Subcutaneous adipose tissue (tissue), 4 donors: ENCODE measurements around the gene IL25. TPM values are rescaled to one million over a fixed set of nuclear protein-coding genes. Genes with fewer than 3 reads are reported as not detected.

ENCODE experiments used
- small RNA-seq: library from RNA; depleted of rRNA; stranded (forward); fragments of <200 nt; gene quantifications from one replicate; pipeline ENCODE3, GENCODE V24; 2016
- total RNA-seq, 4 donors: library from RNA; depleted of rRNA; stranded (reverse); fragments of >200 nt; gene quantifications; one replicate each; pipeline ENCODE4 v1.1.0, GENCODE V29; 2016
- TF ChIP-seq, protein P1 (sequence below): fragments of 450-650 bp; IDR thresholded peaks from one replicate; pipeline ENCODE4 v1.5.1; 2016; ENCODE audit warnings: low read depth, mild to moderate bottlenecking, control low read depth, antibody characterized with exemption, moderate library complexity

The IL25 gene
- total RNA-seq, 4 donors from 2014 or later = not detected

- TF ChIP-seq, protein P1, sequence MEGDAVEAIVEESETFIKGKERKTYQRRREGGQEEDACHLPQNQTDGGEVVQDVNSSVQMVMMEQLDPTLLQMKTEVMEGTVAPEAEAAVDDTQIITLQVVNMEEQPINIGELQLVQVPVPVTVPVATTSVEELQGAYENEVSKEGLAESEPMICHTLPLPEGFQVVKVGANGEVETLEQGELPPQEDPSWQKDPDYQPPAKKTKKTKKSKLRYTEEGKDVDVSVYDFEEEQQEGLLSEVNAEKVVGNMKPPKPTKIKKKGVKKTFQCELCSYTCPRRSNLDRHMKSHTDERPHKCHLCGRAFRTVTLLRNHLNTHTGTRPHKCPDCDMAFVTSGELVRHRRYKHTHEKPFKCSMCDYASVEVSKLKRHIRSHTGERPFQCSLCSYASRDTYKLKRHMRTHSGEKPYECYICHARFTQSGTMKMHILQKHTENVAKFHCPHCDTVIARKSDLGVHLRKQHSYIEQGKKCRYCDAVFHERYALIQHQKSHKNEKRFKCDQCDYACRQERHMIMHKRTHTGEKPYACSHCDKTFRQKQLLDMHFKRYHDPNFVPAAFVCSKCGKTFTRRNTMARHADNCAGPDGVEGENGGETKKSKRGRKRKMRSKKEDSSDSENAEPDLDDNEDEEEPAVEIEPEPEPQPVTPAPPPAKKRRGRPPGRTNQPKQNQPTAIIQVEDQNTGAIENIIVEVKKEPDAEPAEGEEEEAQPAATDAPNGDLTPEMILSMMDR = no peak
Observed at GRCh38 chr14:23416801-23417200, 44.2 kb downstream of the IL25 start.

GRCh38 chr14:23418021-23418420, 45.4 kb downstream of the IL25 start:
- TF ChIP-seq, protein P1 = no peak

GRCh38 chr14:23421594-23421993, 49.0 kb downstream of the IL25 start:
- TF ChIP-seq, protein P1 = no peak

DNA sequence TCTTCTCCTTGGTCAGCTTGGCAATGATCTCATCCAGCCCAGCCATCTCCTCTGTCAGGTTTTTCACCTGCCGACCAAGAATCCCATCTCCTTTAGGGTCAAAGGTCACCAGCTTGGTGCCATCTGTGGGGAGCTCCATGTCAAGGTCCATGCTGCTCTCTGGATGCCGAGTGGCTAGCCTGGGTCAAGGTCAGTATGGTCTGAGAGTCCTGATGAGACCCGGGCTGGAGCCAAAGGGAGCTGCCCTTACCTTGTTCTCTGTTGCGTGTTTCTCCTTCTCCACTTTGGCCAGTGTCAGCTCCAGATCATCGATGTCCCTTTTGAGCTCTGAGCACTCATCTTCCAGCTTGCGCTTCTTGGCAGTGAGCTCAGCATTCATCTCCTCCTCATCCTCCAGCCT, 51.0 kb downstream of the IL25 start:
- TF ChIP-seq, protein P1 = no peak

- TF ChIP-seq, protein P1 = no peak
Observed at GRCh38 chr14:23425169-23425568, 52.6 kb downstream of the IL25 start.

Small RNA genes lying within 50 kb of the gene (small RNA-seq; reads per million reads assigned to genes)
- gene MIR208A = not detected
- not detected for gene MIR208B

Other genes with a start within 250 kb of the IL25 start
- gene SLC7A8, start 189.1 kb upstream of the IL25 start, total RNA-seq = 10 to 100 TPM; 45.7 to 83.8 (median 61.4) TPM
- not detected for gene RNF212B, start 134.9 kb upstream of the IL25 start, total RNA-seq
- 10 to 100 TPM in 1 of 4 donors, 1 to 10 TPM in 3; 5.4 to 11.1 (median 7.4) TPM for gene HOMEZ, start 86.7 kb upstream of the IL25 start, total RNA-seq
- 10 to 100 TPM in 2 of 4 donors, 1 to 10 TPM in 2; 7.3 to 12.6 (median 9.3) TPM for gene PPP1R3E, start 70.0 kb upstream of the IL25 start, total RNA-seq
- 10 to 100 TPM; 32.1 to 75.9 (median 50.6) TPM for gene BCL2L2, start 66.0 kb upstream of the IL25 start, total RNA-seq
- gene PABPN1, start 51.4 kb upstream of the IL25 start, total RNA-seq = 10 to 100 TPM; 31.8 to 56.1 (median 42.5) TPM
- 1 to 10 TPM; 1.8 to 5.5 (median 4.2) TPM for gene SLC22A17, start 19.9 kb upstream of the IL25 start, total RNA-seq
- 10 to 100 TPM in 2 of 4 donors, 1 to 10 TPM in 2; 8.5 to 12.8 (median 9.8) TPM for gene EFS, start 7.6 kb upstream of the IL25 start, total RNA-seq
- not detected for gene CMTM5, start 4.2 kb downstream of the IL25 start, total RNA-seq
- not detected for gene MYH6, start 35.5 kb downstream of the IL25 start, total RNA-seq
- not detected for gene MYH7, start 62.9 kb downstream of the IL25 start, total RNA-seq
- 10 to 100 TPM; 20.5 to 43.4 (median 35.1) TPM for gene NGDN, start 96.9 kb downstream of the IL25 start, total RNA-seq
- 1 to 10 TPM in 1 of 4 donors, under 1 TPM in 3; 0.33 to 1.4 (median 0.50) TPM for gene ZFHX2, start 179.0 kb downstream of the IL25 start, total RNA-seq
- gene THTPA, start 183.5 kb downstream of the IL25 start, total RNA-seq = 10 to 100 TPM in 3 of 4 donors, 1 to 10 TPM in 1; 6.7 to 23.2 (median 18.4) TPM
- gene AP1G2, start 195.0 kb downstream of the IL25 start, total RNA-seq = 10 to 100 TPM; 25.3 to 49.6 (median 30.8) TPM
- 1 to 10 TPM in 2 of 4 donors, under 1 TPM in 2; 0.19 to 2.0 (median 1.2) TPM for gene JPH4, start 206.0 kb downstream of the IL25 start, total RNA-seq